GM23338 (cell line): ENCODE data around the gene KLK15. TPM values are rescaled to one million over a fixed set of nuclear protein-coding genes. Genes with fewer than 3 reads are reported as not detected.

ENCODE experiments used
- ATAC-seq: fragments of 200-7000 bp; cut with Tn5 transposase; 3 replicates; pipeline ENCODE4 v1.9.1; 2020
- DNase-seq: peaks from one replicate; pipeline ENCODE4 v3.0.0-alpha.2; 2015; ENCODE audit warnings: low spot score
- H2AFZ ChIP-seq: fragments of 200-600 bp; sonication (generic); 2 replicates; pipeline ENCODE4 v1.8.0; 2016; ENCODE audit warnings: antibody characterized with exemption, mild to moderate bottlenecking, moderate library complexity
- H3F3A ChIP-seq: fragments of 200-600 bp; sonication (generic); replicated peaks from 2 replicates; pipeline ENCODE4 v1.8.0; 2017; ENCODE audit warnings: antibody characterized with exemption, mixed run types, low read depth
- H3K27ac ChIP-seq: fragments of 200-600 bp; sonication (generic); 2 replicates; pipeline ENCODE4 v1.6.1; 2016; ENCODE audit warnings: low read depth
- H3K27me3 ChIP-seq: fragments of 200-600 bp; sonication (generic); 2 replicates; pipeline ENCODE4 v1.8.0; 2016; ENCODE audit warnings: mild to moderate bottlenecking, mixed run types, moderate library complexity; ENCODE audit not compliant: insufficient read depth
- H3K36me3 ChIP-seq: fragments of 200-600 bp; sonication (generic); 2 replicates; pipeline ENCODE4 v1.8.0; 2016; ENCODE audit warnings: mild to moderate bottlenecking; ENCODE audit not compliant: insufficient read depth
- H3K4me1 ChIP-seq: fragments of 200-600 bp; sonication (generic); 2 replicates; pipeline ENCODE4 v1.8.0; 2016; ENCODE audit warnings: mild to moderate bottlenecking, moderate library complexity; ENCODE audit not compliant: insufficient read depth
- H3K4me2 ChIP-seq: fragments of 200-600 bp; sonication (generic); 2 replicates; pipeline ENCODE4 v1.7.1; 2017; ENCODE audit warnings: mixed run types
- H3K4me3 ChIP-seq: fragments of 200-600 bp; sonication (generic); 2 replicates; pipeline ENCODE4 v1.6.1; 2016; ENCODE audit warnings: mixed run types
- H3K79me2 ChIP-seq: fragments of 200-600 bp; sonication (generic); replicated peaks from 2 replicates; pipeline ENCODE4 v1.8.0; 2017; ENCODE audit warnings: mild to moderate bottlenecking; ENCODE audit not compliant: insufficient read depth
- H3K9me2 ChIP-seq: fragments of 200-600 bp; sonication (generic); 2 replicates; pipeline ENCODE4 v1.8.0; 2017; ENCODE audit not compliant: insufficient read depth
- H4K20me1 ChIP-seq: fragments of 200-600 bp; sonication (generic); replicated peaks from 2 replicates; pipeline ENCODE4 v1.8.0; 2017; ENCODE audit warnings: mild to moderate bottlenecking; ENCODE audit not compliant: insufficient read depth
- H3K27ac Mint-ChIP-seq: 2 replicates; pipeline ENCODE4 v1.8.0; 2020; ENCODE audit warnings: inconsistent platforms, mild to moderate bottlenecking, moderate library complexity, mixed read lengths
- H3K27me3 Mint-ChIP-seq: 3 replicates; pipeline ENCODE4 v1.8.0; 2022; ENCODE audit warnings: low read depth, mild to moderate bottlenecking, moderate library complexity, mixed read lengths, inconsistent platforms; ENCODE audit not compliant: insufficient read depth, poor library complexity
- H3K36me3 Mint-ChIP-seq: 3 replicates; pipeline ENCODE4 v1.8.0; 2021; ENCODE audit warnings: low read depth, mild to moderate bottlenecking, inconsistent platforms, moderate library complexity, mixed read lengths
- H3K4me1 Mint-ChIP-seq: 3 replicates; pipeline ENCODE4 v1.8.0; 2020; ENCODE audit warnings: mild to moderate bottlenecking, inconsistent platforms, mixed read lengths
- H3K4me3 Mint-ChIP-seq: 3 replicates; pipeline ENCODE4 v1.8.0; 2021; ENCODE audit warnings: moderate library complexity, mild to moderate bottlenecking, inconsistent platforms, mixed read lengths
- H3K9me3 Mint-ChIP-seq: 3 replicates; pipeline ENCODE4 v1.8.0; 2020; ENCODE audit warnings: moderate library complexity, mild to moderate bottlenecking, inconsistent platforms, mixed read lengths
- CREB1 ChIP-seq: fragments of 250-450 bp; sonication (Bioruptor Pico); IDR thresholded peaks from 2 replicates; pipeline ENCODE4 v1.5.0; 2020; ENCODE audit warnings: low read depth, mild to moderate bottlenecking, moderate library complexity
- EZH2 ChIP-seq: fragments of 200-600 bp; sonication (generic); IDR thresholded peaks from one replicate; pipeline ENCODE4 v1.8.0; 2017; ENCODE audit warnings: antibody characterized with exemption, mild to moderate bottlenecking, low read depth; ENCODE audit not compliant: unreplicated experiment
- EZH2phosphoT487 ChIP-seq: fragments of 200-600 bp; sonication (generic); IDR thresholded peaks from one replicate; pipeline ENCODE4 v1.8.1; 2018; ENCODE audit warnings: antibody characterized with exemption; ENCODE audit not compliant: unreplicated experiment
- NANOG ChIP-seq: IDR thresholded peaks from 2 replicates; pipeline ENCODE4 v1.6.1; 2016; ENCODE audit warnings: antibody characterized with exemption, borderline replicate concordance
- POLR2AphosphoS5 ChIP-seq: IDR thresholded peaks from 2 replicates; pipeline ENCODE4 v1.6.1; 2016; ENCODE audit warnings: antibody characterized with exemption, low read depth
- STAT1 ChIP-seq: IDR thresholded peaks from one replicate; pipeline ENCODE4 v1.6.1; 2016; ENCODE audit warnings: antibody characterized with exemption; ENCODE audit not compliant: unreplicated experiment
- ZNF331 ChIP-seq: fragments of 250-450 bp; sonication (Bioruptor Pico); IDR thresholded peaks from 2 replicates; pipeline ENCODE4 v1.5.0; 2020; ENCODE audit warnings: low read depth, mild to moderate bottlenecking, moderate library complexity
- polyA plus RNA-seq: library from polyadenylated mRNA; unstranded; fragments of >200 nt; fragmentation: Nextera tagmentation; extraction: Ambion mirVana; gene quantifications from 2 replicates; pipeline ENCODE4 v1.2.1, GENCODE V29; 2016
- total RNA-seq: library from RNA; depleted of rRNA; stranded (reverse); fragments of >200 nt; shearing (Covaris generic); gene quantifications from 2 replicates; pipeline ENCODE4 v1.2.3, GENCODE V29; 2014
- TF ChIP-seq, protein P1 (sequence below), 2 experiments: fragments of 200-600 bp in 1 of 2; sonication (generic) in 1 of 2; conservative IDR thresholded peaks; 2 replicates each; pipeline versions ENCODE4 v1.5.1 to v1.6.1; 2016 to 2017; ENCODE audit warnings: antibody characterized with exemption in 2 of 2, low read depth in 2 of 2, mild to moderate bottlenecking in 2 of 2, moderate library complexity in 1 of 2
- TF ChIP-seq, protein P2 (sequence below): fragments of 250-450 bp; sonication (Bioruptor Pico); IDR thresholded peaks from 2 replicates; pipeline ENCODE4 v1.5.0; 2020; ENCODE audit warnings: mild to moderate bottlenecking, moderate library complexity
- TF ChIP-seq, protein P3 (sequence below): IDR thresholded peaks from 2 replicates; pipeline ENCODE4 v1.6.1; 2016; ENCODE audit warnings: antibody characterized with exemption

Gene KLK15
- total and polyA plus RNA-seq, 2 experiments from 2014 or later: not detected

DNA sequence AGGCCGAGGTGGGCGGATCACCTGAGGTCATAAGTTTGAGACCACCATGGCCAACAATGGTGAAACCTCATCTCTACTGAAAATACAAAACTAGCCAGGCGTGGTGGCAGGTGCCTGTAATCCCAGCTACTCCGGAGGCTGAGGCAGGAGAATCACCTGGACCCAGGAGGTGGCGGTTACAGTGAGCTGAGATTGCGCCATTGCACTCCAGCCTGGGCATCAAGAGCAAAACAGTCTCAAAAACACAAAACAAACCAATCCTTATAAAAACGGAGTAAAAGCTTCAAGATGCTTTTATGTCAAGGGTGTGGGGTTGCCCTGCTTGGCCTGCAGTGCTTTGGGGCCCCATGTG lies 36.0 kb downstream of the KLK15 start:
- Histone ChIP-seq H4K20me1 (peaks cover 66% of the 10 kb centered on the region), H3K27ac (peak overlapping the region; percentile 90; the same call in 1 of the 2 replicates), H3K4me1 (peaks cover 12% of the 10 kb centered on the region), H3K27me3 (no peaks in the 10 kb centered on the region), H3K9me2 (no peaks in the 10 kb centered on the region), H2AFZ (no peak overlapping the region), H3K4me2 (no peak overlapping the region), H3K36me3 (peaks cover 27% of the 10 kb centered on the region), H3K4me3 (no peak overlapping the region), H3F3A (peaks cover 62% of the 10 kb centered on the region), H3K79me2 (peaks cover 32% of the 10 kb centered on the region)
- no peaks in the 10 kb centered on the region; the same call in 1 of the 3 replicates for H3K9me3 Mint-ChIP-seq
- no peak overlapping the region for H3K4me3 Mint-ChIP-seq
- H3K4me1 Mint-ChIP-seq: peaks cover 20% of the 10 kb centered on the region
- peaks cover 35% of the 10 kb centered on the region for H3K27me3 Mint-ChIP-seq
- H3K27ac Mint-ChIP-seq: no peak overlapping the region
- no peak for DNase-seq
- H3K36me3 Mint-ChIP-seq: peaks cover 64% of the 10 kb centered on the region
- no peak for ATAC-seq
- TF ChIP-seq POLR2AphosphoS5 (peak; percentile 20; the same call in 1 of the 2 replicates), NANOG (no peak), EZH2phosphoT487 (no peak)

DNA sequence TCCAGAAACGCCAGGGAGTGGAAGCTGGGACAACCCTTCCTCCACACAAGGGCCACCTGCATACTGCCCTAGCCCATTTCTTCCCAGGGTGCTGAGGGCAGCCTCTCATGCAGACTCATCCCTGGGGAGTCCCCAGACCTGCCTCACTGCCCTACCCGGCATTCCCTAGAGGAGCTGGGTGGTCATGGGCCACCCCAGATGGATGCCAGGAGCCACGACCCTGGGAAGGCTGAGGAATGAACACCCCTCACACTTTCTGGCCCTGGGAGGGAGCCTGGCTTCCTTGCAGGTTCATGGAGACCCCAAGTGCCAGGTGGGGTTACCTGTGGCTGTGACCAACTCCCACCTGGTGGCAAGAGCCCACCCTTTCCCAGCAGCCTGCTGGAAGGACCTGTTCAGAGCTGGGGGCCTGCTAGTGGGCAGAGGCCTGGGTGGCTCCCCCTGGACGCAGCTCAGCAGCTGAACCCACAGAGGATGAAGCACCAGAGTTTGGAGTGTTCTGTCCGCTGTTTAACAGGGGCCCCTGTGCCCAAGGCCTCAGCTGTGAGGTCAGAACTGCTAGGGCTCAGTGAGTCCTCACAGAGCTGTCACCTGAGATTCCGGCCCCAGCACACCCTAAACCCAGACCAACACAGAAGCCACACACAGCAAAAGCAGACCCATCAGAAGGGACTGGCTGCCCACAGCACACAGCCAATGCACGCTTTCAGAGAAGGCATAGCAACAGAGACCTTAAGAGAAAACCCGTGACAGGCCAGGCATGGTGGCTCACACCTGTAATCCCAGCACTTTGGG lies 36.5 kb downstream of the KLK15 start:
- Mint-ChIP-seq H3K9me3 (no peaks in the 10 kb centered on the region; the same call in 1 of the 3 replicates), H3K36me3 (peaks cover 58% of the 10 kb centered on the region), H3K27me3 (peaks cover 33% of the 10 kb centered on the region), H3K27ac (no peak overlapping the region), H3K4me1 (peaks cover 16% of the 10 kb centered on the region), H3K4me3 (no peak overlapping the region)
- Histone ChIP-seq H4K20me1 (peaks cover 60% of the 10 kb centered on the region), H2AFZ (no peak overlapping the region), H3K36me3 (peaks cover 21% of the 10 kb centered on the region), H3K4me1 (peaks cover 9% of the 10 kb centered on the region), H3K27me3 (no peaks in the 10 kb centered on the region), H3F3A (peaks cover 56% of the 10 kb centered on the region), H3K9me2 (no peaks in the 10 kb centered on the region), H3K4me2 (no peak overlapping the region), H3K4me3 (no peak overlapping the region), H3K27ac (peak overlapping the region; percentile 90), H3K79me2 (peaks cover 26% of the 10 kb centered on the region)
- peak; percentile 0; the same call in 2 of the 3 replicates for ATAC-seq
- no peak for DNase-seq
- TF ChIP-seq STAT1 (no peak), ZNF331 (CRISPR knock-in tag) (no peak), EZH2 (no peak), CREB1 (CRISPR knock-in tag) (no peak), POLR2AphosphoS5 (no peak; the same call in 1 of the 2 replicates), EZH2phosphoT487 (no peak)
- TF ChIP-seq, protein P1, sequence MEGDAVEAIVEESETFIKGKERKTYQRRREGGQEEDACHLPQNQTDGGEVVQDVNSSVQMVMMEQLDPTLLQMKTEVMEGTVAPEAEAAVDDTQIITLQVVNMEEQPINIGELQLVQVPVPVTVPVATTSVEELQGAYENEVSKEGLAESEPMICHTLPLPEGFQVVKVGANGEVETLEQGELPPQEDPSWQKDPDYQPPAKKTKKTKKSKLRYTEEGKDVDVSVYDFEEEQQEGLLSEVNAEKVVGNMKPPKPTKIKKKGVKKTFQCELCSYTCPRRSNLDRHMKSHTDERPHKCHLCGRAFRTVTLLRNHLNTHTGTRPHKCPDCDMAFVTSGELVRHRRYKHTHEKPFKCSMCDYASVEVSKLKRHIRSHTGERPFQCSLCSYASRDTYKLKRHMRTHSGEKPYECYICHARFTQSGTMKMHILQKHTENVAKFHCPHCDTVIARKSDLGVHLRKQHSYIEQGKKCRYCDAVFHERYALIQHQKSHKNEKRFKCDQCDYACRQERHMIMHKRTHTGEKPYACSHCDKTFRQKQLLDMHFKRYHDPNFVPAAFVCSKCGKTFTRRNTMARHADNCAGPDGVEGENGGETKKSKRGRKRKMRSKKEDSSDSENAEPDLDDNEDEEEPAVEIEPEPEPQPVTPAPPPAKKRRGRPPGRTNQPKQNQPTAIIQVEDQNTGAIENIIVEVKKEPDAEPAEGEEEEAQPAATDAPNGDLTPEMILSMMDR (conservative IDR thresholded peaks at IDR 0.05; ENCODE audit: low read depth in 2 of 2): no peak
- TF ChIP-seq, protein P2, sequence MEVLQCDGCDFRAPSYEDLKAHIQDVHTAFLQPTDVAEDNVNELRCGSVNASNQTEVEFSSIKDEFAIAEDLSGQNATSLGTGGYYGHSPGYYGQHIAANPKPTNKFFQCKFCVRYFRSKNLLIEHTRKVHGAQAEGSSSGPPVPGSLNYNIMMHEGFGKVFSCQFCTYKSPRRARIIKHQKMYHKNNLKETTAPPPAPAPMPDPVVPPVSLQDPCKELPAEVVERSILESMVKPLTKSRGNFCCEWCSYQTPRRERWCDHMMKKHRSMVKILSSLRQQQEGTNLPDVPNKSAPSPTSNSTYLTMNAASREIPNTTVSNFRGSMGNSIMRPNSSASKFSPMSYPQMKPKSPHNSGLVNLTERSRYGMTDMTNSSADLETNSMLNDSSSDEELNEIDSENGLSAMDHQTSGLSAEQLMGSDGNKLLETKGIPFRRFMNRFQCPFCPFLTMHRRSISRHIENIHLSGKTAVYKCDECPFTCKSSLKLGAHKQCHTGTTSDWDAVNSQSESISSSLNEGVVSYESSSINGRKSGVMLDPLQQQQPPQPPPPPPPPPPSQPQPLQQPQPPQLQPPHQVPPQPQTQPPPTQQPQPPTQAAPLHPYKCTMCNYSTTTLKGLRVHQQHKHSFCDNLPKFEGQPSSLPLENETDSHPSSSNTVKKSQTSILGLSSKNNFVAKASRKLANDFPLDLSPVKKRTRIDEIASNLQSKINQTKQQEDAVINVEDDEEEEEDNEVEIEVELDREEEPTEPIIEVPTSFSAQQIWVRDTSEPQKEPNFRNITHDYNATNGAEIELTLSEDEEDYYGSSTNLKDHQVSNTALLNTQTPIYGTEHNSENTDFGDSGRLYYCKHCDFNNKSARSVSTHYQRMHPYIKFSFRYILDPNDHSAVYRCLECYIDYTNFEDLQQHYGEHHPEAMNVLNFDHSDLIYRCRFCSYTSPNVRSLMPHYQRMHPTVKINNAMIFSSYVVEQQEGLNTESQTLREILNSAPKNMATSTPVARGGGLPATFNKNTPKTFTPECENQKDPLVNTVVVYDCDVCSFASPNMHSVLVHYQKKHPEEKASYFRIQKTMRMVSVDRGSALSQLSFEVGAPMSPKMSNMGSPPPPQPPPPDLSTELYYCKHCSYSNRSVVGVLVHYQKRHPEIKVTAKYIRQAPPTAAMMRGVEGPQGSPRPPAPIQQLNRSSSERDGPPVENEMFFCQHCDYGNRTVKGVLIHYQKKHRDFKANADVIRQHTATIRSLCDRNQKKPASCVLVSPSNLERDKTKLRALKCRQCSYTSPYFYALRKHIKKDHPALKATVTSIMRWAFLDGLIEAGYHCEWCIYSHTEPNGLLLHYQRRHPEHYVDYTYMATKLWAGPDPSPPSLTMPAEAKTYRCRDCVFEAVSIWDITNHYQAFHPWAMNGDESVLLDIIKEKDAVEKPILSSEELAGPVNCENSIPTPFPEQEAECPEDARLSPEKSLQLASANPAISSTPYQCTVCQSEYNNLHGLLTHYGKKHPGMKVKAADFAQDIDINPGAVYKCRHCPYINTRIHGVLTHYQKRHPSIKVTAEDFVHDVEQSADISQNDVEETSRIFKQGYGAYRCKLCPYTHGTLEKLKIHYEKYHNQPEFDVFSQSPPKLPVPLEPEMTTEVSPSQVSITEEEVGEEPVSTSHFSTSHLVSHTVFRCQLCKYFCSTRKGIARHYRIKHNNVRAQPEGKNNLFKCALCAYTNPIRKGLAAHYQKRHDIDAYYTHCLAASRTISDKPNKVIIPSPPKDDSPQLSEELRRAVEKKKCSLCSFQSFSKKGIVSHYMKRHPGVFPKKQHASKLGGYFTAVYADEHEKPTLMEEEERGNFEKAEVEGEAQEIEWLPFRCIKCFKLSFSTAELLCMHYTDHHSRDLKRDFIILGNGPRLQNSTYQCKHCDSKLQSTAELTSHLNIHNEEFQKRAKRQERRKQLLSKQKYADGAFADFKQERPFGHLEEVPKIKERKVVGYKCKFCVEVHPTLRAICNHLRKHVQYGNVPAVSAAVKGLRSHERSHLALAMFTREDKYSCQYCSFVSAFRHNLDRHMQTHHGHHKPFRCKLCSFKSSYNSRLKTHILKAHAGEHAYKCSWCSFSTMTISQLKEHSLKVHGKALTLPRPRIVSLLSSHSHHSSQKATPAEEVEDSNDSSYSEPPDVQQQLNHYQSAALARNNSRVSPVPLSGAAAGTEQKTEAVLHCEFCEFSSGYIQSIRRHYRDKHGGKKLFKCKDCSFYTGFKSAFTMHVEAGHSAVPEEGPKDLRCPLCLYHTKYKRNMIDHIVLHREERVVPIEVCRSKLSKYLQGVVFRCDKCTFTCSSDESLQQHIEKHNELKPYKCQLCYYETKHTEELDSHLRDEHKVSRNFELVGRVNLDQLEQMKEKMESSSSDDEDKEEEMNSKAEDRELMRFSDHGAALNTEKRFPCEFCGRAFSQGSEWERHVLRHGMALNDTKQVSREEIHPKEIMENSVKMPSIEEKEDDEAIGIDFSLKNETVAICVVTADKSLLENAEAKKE (CRISPR knock-in tag): no peak
- TF ChIP-seq, protein P3, sequence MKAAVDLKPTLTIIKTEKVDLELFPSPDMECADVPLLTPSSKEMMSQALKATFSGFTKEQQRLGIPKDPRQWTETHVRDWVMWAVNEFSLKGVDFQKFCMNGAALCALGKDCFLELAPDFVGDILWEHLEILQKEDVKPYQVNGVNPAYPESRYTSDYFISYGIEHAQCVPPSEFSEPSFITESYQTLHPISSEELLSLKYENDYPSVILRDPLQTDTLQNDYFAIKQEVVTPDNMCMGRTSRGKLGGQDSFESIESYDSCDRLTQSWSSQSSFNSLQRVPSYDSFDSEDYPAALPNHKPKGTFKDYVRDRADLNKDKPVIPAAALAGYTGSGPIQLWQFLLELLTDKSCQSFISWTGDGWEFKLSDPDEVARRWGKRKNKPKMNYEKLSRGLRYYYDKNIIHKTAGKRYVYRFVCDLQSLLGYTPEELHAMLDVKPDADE: no peak
